Stimulated activated CD4-positive, alpha-beta T cell treated with anti-CD3 and anti-CD28 coated beads, Interleukin-15, amount 100 ng/mL, for 24 hours (primary cell): ENCODE results near the gene RPRD1A.
A peak's percentile ranks its signal among the peaks of the same experiment; 100 is the strongest.
"Not testable (repeated sequence)": the region's sequence is repeated elsewhere in the genome, so short reads cannot be mapped to it uniquely, and the experiment has no call there.

ENCODE experiments used
- DNase-seq: peaks from one replicate; pipeline ENCODE4 v3.0.0-alpha.2; 2020

The RPRD1A gene

GRCh38 chr18:36067055-36067957, at the start of gene RPRD1A:
Gene RPRD1A (minus strand): TSS chr18:36067559. CDS start chr18:36067404, 155 bp downstream.
- peak; percentile 99 for DNase-seq

GRCh38 chr18:36116771-36117170, 49.4 kb upstream of the RPRD1A start:
- not testable (repeated sequence) for DNase-seq

GRCh38 chr18:36114738-36115137, 47.4 kb upstream of the RPRD1A start:
- DNase-seq, result no peak

- DNase-seq, result no peak
Measured at GRCh38 chr18:36114251-36114650, 46.9 kb upstream of the RPRD1A start.

- no peak for DNase-seq
Measured at GRCh38 chr18:36112302-36112701, 44.9 kb upstream of the RPRD1A start.

GRCh38 chr18:36109737-36110136, 42.4 kb upstream of the RPRD1A start:
- no peak for DNase-seq

GRCh38 chr18:36108601-36109000, 41.2 kb upstream of the RPRD1A start:
- DNase-seq, result no peak

- no peak for DNase-seq
Measured at GRCh38 chr18:36108196-36108595, 40.8 kb upstream of the RPRD1A start.

GRCh38 chr18:36107477-36107876, 40.1 kb upstream of the RPRD1A start:
- DNase-seq, result no peak

GRCh38 chr18:36104749-36105148, 37.4 kb upstream of the RPRD1A start:
- DNase-seq, result no peak

GRCh38 chr18:36101943-36102342, 34.6 kb upstream of the RPRD1A start:
- DNase-seq, result no peak

GRCh38 chr18:36099311-36099710, 32.0 kb upstream of the RPRD1A start:
- no peak for DNase-seq

- no peak for DNase-seq
Measured at GRCh38 chr18:36096955-36097354, 29.6 kb upstream of the RPRD1A start.

GRCh38 chr18:36095936-36096519, 28.7 kb upstream of the RPRD1A start:
- no peak for DNase-seq

GRCh38 chr18:36094431-36094830, 27.1 kb upstream of the RPRD1A start:
- no peak for DNase-seq

GRCh38 chr18:36092116-36092515, 24.8 kb upstream of the RPRD1A start:
- not testable (repeated sequence) for DNase-seq

GRCh38 chr18:36089001-36089400, 21.6 kb upstream of the RPRD1A start:
- DNase-seq, result no peak

- DNase-seq, result no peak
Measured at GRCh38 chr18:36088256-36088655, 20.9 kb upstream of the RPRD1A start.

- no peak for DNase-seq
Measured at GRCh38 chr18:36086186-36086585, 18.8 kb upstream of the RPRD1A start.

- DNase-seq, result no peak
Measured at GRCh38 chr18:36085195-36085594, 17.8 kb upstream of the RPRD1A start.

GRCh38 chr18:36083729-36084128, 16.4 kb upstream of the RPRD1A start:
- DNase-seq, result no peak

GRCh38 chr18:36081118-36081517, 13.8 kb upstream of the RPRD1A start:
- not testable (repeated sequence) for DNase-seq

GRCh38 chr18:36078751-36079529, 11.6 kb upstream of the RPRD1A start:
- DNase-seq, result no peak

GRCh38 chr18:36077764-36078163, 10.4 kb upstream of the RPRD1A start:
- DNase-seq, result not testable (repeated sequence)
